ENCODE measurements around the gene SPRED2.

DNA sequence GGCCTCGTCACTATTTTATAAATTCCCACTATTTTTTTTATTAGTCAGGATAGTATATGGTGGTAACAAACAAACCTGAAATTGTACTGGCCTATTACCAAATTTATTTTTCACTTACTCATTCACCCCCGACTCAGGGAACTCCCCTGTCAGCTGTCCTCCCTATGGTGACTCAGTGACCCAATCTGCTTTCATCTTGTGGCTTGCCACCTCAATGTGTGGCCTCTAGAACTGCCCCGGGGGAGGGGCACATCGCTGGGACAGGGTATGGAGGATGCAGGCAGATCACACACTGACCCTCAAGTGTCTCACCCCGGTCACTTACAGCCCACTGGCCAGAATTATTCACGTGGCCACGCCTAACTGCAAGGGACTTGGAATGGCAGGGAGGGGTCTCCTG, 133.2 kb downstream of the SPRED2 start:
- TF ChIP-seq, protein P1, sequence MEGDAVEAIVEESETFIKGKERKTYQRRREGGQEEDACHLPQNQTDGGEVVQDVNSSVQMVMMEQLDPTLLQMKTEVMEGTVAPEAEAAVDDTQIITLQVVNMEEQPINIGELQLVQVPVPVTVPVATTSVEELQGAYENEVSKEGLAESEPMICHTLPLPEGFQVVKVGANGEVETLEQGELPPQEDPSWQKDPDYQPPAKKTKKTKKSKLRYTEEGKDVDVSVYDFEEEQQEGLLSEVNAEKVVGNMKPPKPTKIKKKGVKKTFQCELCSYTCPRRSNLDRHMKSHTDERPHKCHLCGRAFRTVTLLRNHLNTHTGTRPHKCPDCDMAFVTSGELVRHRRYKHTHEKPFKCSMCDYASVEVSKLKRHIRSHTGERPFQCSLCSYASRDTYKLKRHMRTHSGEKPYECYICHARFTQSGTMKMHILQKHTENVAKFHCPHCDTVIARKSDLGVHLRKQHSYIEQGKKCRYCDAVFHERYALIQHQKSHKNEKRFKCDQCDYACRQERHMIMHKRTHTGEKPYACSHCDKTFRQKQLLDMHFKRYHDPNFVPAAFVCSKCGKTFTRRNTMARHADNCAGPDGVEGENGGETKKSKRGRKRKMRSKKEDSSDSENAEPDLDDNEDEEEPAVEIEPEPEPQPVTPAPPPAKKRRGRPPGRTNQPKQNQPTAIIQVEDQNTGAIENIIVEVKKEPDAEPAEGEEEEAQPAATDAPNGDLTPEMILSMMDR (IDR thresholded peaks at IDR 0.05) = no peak
- TF ChIP-seq POLR2A (IDR thresholded peaks at IDR 0.05) = no peak
